ENCODE results near the gene ARHGAP42. TPM values are rescaled to one million over a fixed set of nuclear protein-coding genes. Genes with fewer than 3 reads are reported as not detected.

The ARHGAP42 gene
- total and polyA plus RNA-seq, 10 of the 15 experiments (the other 5 are each of a cell fraction or from before 2014, with no cell fraction given): 1.8 to 6.3 (median 3.2) TPM

GRCh38 chr11:100866453-100866852 lies 179.4 kb downstream of the ARHGAP42 start:
- ChIA-PET CTCF (interaction anchor here (0.8 to 2.0 kb wide), 4 partner anchors 12 to 290 kb away, joined by 3 to 6 read pairs (median 3); partner anchors contain the start of gene ARHGAP42), RAD21 (ENCODE audit: unreplicated experiment) (interaction anchor here (0.8 kb wide), 1 partner anchor 10 kb away, joined by 3 read pairs; no protein-coding TSS in a partner anchor), POLR2A (no interaction called here), SMC1A (ENCODE audit: uncharacterized antibody, unreplicated experiment) (interaction anchor here (1.4 kb wide), 1 partner anchor 9 kb away, joined by 3 read pairs; no protein-coding TSS in a partner anchor)
- Histone ChIP-seq H3K27ac (ENCODE audit: control insufficient read depth, insufficient read depth) (no peak overlapping the region), H3K4me2 (ENCODE audit: control insufficient read depth, insufficient read depth) (no peak overlapping the region), H2AFZ (ENCODE audit: control insufficient read depth, low read depth, low read length) (no peak overlapping the region), H3K9me3 (replicated peaks; ENCODE audit: control insufficient read depth, insufficient read depth, low read length) (peaks cover 2% of the 10 kb centered on the region; the same call in 1 of the 3 replicates), H3K36me3 (ENCODE audit: control insufficient read depth in 2 of 2, insufficient read depth in 2 of 2, low read length in 1 of 2) (no peaks in the 10 kb centered on the region), H3K4me1 (ENCODE audit: control insufficient read depth, insufficient read depth, low read length) (peaks cover 7% of the 10 kb centered on the region), H4K20me1 (ENCODE audit: control insufficient read depth, insufficient read depth) (no peaks in the 10 kb centered on the region), H3K27me3 (replicated peaks in 1 of 2; ENCODE audit: control insufficient read depth in 2 of 2, insufficient read depth in 2 of 2, low read length in 1 of 2) (no peaks in the 10 kb centered on the region; a peak in 1 of 4 replicates), H3K9ac (ENCODE audit: control insufficient read depth, insufficient read depth, low read length) (no peak overlapping the region), H3K4me3 (no peak overlapping the region), H3K79me2 (ENCODE audit: control insufficient read depth, insufficient read depth, low read length) (no peaks in the 10 kb centered on the region)
- ATAC-seq (peak; percentile 76), DNase-seq (ENCODE audit: low read depth, low spot score) (no peak), FAIRE-seq (no peak)
- BruUV-seq (replicated peaks): no TSS peak
- TF ChIP-seq IKZF1 (conservative IDR thresholded peaks at IDR 0.05): peak; percentile 27; the same call in 1 of the 2 replicates
- TF ChIP-seq MEF2B (IDR thresholded peaks at IDR 0.05; ENCODE audit: partially characterized antibody, poor library complexity, severe bottlenecking): peak; percentile 63
- no peak for TF ChIP-seq BACH1 (IDR thresholded peaks at IDR 0.05; ENCODE audit: borderline replicate concordance)
- no peak for TF ChIP-seq RAD51 (IDR thresholded peaks at IDR 0.05)
- TF ChIP-seq MEF2A (IDR thresholded peaks at IDR 0.05; ENCODE audit: insufficient read depth, low read depth, low read length): no peak
- no peak for TF ChIP-seq RB1 (IDR thresholded peaks at IDR 0.05; ENCODE audit: borderline replicate concordance)
- TF ChIP-seq TAF1 (IDR thresholded peaks at IDR 0.05; ENCODE audit: borderline replicate concordance, low read depth, low read length): no peak
- TF ChIP-seq KLF5 (IDR thresholded peaks at IDR 0.05; ENCODE audit: partially characterized antibody): no peak
- no peak for TF ChIP-seq CEBPB (IDR thresholded peaks at IDR 0.05; ENCODE audit: borderline replicate concordance in 1 of 2, low read depth in 2 of 2, low read length in 2 of 2)
- no peak for TF ChIP-seq NR2C2 (IDR thresholded peaks at IDR 0.05; ENCODE audit: borderline replicate concordance, control insufficient read depth, insufficient read length, low read depth)
- peak; percentile 92 for TF ChIP-seq SPI1 (IDR thresholded peaks at IDR 0.05; ENCODE audit: borderline replicate concordance, insufficient read depth, low read depth, low read length)
- no peak for TF ChIP-seq NFXL1 (IDR thresholded peaks at IDR 0.05; ENCODE audit: borderline replicate concordance)
- TF ChIP-seq MTA2 (IDR thresholded peaks at IDR 0.05; ENCODE audit: low read depth): no peak
- no peak for TF ChIP-seq CBFB (IDR thresholded peaks at IDR 0.05; ENCODE audit: low read depth)
- TF ChIP-seq ZNF384 (IDR thresholded peaks at IDR 0.05; ENCODE audit: borderline replicate concordance, low read depth, low read length): no peak
- no peak for TF ChIP-seq GABPA (IDR thresholded peaks at IDR 0.05; ENCODE audit: low read depth)
- no peak for TF ChIP-seq EP300 (IDR thresholded peaks at IDR 0.05; ENCODE audit: borderline replicate concordance in 1 of 2, control insufficient read depth in 1 of 2, low read depth in 2 of 2, low read length in 2 of 2)
- in situ Hi-C loops (cut with MboI): no loop called here
- intact Hi-C loops (cut with micrococcal nuclease; ENCODE audit: unreplicated experiment): no loop called here

All from GM12878 (cell line).